ENCODE data around the gene SCLY. TPM values are rescaled to one million over a fixed set of nuclear protein-coding genes. Genes with fewer than 3 reads are reported as not detected.

The SCLY gene
- total and polyA plus RNA-seq, 10 donors: 5.8 to 22.7 (median 14.6) TPM

GRCh38 chr2:238016526-238016925 lies 44.3 kb upstream of the SCLY start:
- H3K27me3 ChIP-seq (replicated peaks in 1 of 7): no peaks in the 10 kb centered on the region
- intact Hi-C loops (cut with DNase I; ENCODE audit: low total_unique reads): no loop called here
- H3K9me3 ChIP-seq: no peaks in the 10 kb centered on the region
- H3K36me3 ChIP-seq: peaks cover 0 to 88% (median 11%) of the 10 kb centered on the region in 6 donors
- DNase-seq: no peak
- WGBS, 5 donors: 71 to 88% (median 82%) methylated on average over 8 of the region's 8 CpGs
- peaks cover 0 to 5% (median 0%) of the 10 kb centered on the region in 6 donors for H3K4me1 ChIP-seq
- TF ChIP-seq POLR2AphosphoS5 (IDR thresholded peaks at IDR 0.05) (no peak), POLR2A (IDR thresholded peaks at IDR 0.05) (no peak)
- TF ChIP-seq, protein P1, sequence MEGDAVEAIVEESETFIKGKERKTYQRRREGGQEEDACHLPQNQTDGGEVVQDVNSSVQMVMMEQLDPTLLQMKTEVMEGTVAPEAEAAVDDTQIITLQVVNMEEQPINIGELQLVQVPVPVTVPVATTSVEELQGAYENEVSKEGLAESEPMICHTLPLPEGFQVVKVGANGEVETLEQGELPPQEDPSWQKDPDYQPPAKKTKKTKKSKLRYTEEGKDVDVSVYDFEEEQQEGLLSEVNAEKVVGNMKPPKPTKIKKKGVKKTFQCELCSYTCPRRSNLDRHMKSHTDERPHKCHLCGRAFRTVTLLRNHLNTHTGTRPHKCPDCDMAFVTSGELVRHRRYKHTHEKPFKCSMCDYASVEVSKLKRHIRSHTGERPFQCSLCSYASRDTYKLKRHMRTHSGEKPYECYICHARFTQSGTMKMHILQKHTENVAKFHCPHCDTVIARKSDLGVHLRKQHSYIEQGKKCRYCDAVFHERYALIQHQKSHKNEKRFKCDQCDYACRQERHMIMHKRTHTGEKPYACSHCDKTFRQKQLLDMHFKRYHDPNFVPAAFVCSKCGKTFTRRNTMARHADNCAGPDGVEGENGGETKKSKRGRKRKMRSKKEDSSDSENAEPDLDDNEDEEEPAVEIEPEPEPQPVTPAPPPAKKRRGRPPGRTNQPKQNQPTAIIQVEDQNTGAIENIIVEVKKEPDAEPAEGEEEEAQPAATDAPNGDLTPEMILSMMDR (IDR thresholded peaks at IDR 0.05 in 8 of 11, conservative IDR thresholded peaks at IDR 0.05 in 3 of 11): no peak
- no peak overlapping the region for H3K27ac ChIP-seq
- no peak overlapping the region for H3K4me3 ChIP-seq

GRCh38 chr2:238019962-238020361 lies 40.8 kb upstream of the SCLY start:
- no peaks in the 10 kb centered on the region for H3K9me3 ChIP-seq
- intact Hi-C loops (cut with DNase I; ENCODE audit: low total_unique reads): no loop called here
- H3K36me3 ChIP-seq: peaks cover 0 to 83% (median 11%) of the 10 kb centered on the region in 6 donors
- 93 to 100% (median 94%) methylated on average over 2 of the region's 2 CpGs for WGBS, 5 donors
- no peak overlapping the region for H3K27ac ChIP-seq
- peaks cover 0 to 5% (median 0%) of the 10 kb centered on the region in 6 donors for H3K4me1 ChIP-seq
- no peak for DNase-seq
- H3K4me3 ChIP-seq: no peak overlapping the region
- H3K27me3 ChIP-seq (replicated peaks in 1 of 7): no peaks in the 10 kb centered on the region
- no peak for TF ChIP-seq POLR2AphosphoS5 (IDR thresholded peaks at IDR 0.05)
- no peak for TF ChIP-seq POLR2A (IDR thresholded peaks at IDR 0.05)
- TF ChIP-seq, protein P1 (IDR thresholded peaks at IDR 0.05 in 8 of 11, conservative IDR thresholded peaks at IDR 0.05 in 3 of 11): no peak

DNA sequence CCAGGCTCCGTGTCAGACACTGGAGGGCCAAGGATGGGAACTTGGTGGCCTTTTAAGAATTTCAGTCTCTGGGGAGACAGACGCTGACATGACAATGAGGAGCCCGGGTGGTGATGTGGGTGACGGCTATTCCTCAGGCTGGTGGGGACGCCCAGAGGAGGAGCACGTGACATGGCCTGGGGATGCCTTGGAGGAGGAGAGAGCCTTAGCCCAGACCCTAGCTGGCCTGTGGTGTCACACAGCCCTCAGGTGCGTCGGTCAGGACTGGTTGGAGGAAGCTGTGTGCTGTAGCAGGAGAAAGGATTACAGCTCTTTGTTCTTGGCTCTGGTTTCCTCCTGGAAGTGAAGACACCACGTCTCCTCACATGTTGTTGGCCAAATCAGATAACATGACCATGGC lies 40.0 kb upstream of the SCLY start:
- H3K4me3 ChIP-seq: no peak overlapping the region
- no peak for DNase-seq
- no peaks in the 10 kb centered on the region for H3K27me3 ChIP-seq (replicated peaks in 1 of 7)
- TF ChIP-seq POLR2AphosphoS5 (IDR thresholded peaks at IDR 0.05) (no peak), POLR2A (IDR thresholded peaks at IDR 0.05) (no peak)
- TF ChIP-seq, protein P1 (IDR thresholded peaks at IDR 0.05 in 8 of 11, conservative IDR thresholded peaks at IDR 0.05 in 3 of 11): no peak
- no peak overlapping the region for H3K27ac ChIP-seq
- intact Hi-C loops (cut with DNase I; ENCODE audit: low total_unique reads): no loop called here
- peaks cover 0 to 2% (median 0%) of the 10 kb centered on the region in 6 donors for H3K4me1 ChIP-seq
- 86 to 96% (median 93%) methylated on average over 8 to 9 of the region's 9 CpGs for WGBS, 5 donors
- peaks cover 0 to 91% (median 17%) of the 10 kb centered on the region in 6 donors for H3K36me3 ChIP-seq
- no peaks in the 10 kb centered on the region for H3K9me3 ChIP-seq

GRCh38 chr2:238021327-238021726 lies 39.5 kb upstream of the SCLY start:
- WGBS, 5 donors: 88 to 98% (median 95%) methylated on average over 4 of the region's 4 CpGs
- no peak overlapping the region for H3K4me3 ChIP-seq
- no peak overlapping the region for H3K27ac ChIP-seq
- H3K9me3 ChIP-seq: no peaks in the 10 kb centered on the region
- H3K4me1 ChIP-seq: no peaks in the 10 kb centered on the region
- TF ChIP-seq POLR2A (IDR thresholded peaks at IDR 0.05): no peak
- TF ChIP-seq POLR2AphosphoS5 (IDR thresholded peaks at IDR 0.05): no peak
- TF ChIP-seq, protein P1 (IDR thresholded peaks at IDR 0.05 in 8 of 11, conservative IDR thresholded peaks at IDR 0.05 in 3 of 11): no peak
- DNase-seq: no peak
- H3K27me3 ChIP-seq (replicated peaks in 1 of 7): no peaks in the 10 kb centered on the region
- intact Hi-C loops (cut with DNase I; ENCODE audit: low total_unique reads): no loop called here
- peaks cover 0 to 91% (median 22%) of the 10 kb centered on the region in 6 donors for H3K36me3 ChIP-seq

Data from spleen (tissue), 11 donors.